ENCODE results near the gene SPON1.
"Not testable (repeated sequence)": the region's sequence is repeated elsewhere in the genome, so short reads cannot be mapped to it uniquely, and the experiment has no call there.

The SPON1 gene

DNA sequence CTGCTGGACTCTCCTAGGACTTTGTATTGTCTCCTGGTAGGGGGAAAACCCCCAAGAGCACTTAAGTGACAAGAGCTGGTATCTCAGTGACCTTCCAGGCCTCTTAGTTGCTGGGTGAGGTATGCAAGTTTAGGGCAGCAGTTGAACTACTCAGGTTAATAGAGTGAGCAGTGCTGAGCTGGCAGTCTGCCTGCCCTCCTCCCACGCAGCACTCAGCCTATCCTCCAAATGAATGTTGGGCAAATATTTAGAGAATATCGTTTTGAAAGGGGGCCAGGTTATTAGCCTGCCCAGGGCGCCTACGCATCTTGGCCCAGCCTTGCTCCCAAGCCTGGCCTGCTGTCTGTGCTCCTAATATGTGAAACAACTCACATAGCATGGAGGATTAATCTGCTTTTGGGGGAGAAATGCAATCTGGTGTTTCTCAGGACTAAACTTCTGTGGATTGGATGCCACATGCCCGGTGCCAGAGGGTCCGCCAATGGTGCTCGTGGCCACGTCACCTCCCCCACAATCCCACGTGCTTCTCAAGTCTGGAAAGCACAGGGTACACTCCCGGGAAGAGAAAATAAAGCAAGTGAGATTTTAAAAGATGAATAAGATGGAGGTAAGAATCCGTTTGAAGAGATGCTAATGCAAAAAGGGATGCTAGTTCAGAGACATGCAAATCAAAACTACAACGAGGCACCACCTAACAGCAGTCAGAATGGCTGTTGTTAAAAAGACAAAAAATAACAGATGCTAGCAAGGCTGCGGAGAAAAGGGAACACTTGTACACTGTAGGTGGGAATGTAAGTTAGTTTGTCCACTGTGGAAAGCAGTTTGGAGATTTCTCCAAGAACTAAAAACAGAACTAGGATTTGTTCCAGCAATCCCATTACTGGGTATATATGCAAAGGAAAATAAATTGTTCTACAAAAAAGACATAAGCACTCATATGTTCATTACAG, 67.7 kb downstream of the SPON1 start:
- no peak overlapping the region for H3K4me3 ChIP-seq (ENCODE audit: low read depth, low read length)
- DNase-seq (ENCODE audit: low read depth), result no peak
- TF ChIP-seq, protein P1, sequence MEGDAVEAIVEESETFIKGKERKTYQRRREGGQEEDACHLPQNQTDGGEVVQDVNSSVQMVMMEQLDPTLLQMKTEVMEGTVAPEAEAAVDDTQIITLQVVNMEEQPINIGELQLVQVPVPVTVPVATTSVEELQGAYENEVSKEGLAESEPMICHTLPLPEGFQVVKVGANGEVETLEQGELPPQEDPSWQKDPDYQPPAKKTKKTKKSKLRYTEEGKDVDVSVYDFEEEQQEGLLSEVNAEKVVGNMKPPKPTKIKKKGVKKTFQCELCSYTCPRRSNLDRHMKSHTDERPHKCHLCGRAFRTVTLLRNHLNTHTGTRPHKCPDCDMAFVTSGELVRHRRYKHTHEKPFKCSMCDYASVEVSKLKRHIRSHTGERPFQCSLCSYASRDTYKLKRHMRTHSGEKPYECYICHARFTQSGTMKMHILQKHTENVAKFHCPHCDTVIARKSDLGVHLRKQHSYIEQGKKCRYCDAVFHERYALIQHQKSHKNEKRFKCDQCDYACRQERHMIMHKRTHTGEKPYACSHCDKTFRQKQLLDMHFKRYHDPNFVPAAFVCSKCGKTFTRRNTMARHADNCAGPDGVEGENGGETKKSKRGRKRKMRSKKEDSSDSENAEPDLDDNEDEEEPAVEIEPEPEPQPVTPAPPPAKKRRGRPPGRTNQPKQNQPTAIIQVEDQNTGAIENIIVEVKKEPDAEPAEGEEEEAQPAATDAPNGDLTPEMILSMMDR (IDR thresholded peaks at IDR 0.05; ENCODE audit: insufficient read depth, low read depth, low read length, missing control alignments), result no peak

DNA sequence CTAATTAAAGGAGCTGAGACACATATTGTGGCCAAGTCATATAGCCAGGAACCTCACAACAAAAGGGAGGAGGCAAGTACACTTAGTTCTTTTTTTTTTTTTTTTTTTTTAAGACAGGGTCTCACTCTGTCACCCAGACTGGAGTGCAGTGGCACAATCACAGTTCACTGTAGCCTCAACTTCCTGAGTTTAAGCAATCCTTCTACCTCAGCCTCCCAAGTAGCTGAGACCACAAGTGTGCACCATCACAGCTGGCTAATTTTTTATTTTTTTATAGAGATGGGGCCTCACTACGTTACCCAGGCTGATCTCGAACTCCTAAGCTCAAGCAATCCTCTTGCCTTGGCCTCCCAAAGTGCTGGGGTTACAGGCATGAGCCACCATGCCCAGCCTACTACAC, 73.0 kb downstream of the SPON1 start:
- not testable (repeated sequence) for DNase-seq (ENCODE audit: low read depth); H3K4me3 ChIP-seq (ENCODE audit: low read depth, low read length)

DNA sequence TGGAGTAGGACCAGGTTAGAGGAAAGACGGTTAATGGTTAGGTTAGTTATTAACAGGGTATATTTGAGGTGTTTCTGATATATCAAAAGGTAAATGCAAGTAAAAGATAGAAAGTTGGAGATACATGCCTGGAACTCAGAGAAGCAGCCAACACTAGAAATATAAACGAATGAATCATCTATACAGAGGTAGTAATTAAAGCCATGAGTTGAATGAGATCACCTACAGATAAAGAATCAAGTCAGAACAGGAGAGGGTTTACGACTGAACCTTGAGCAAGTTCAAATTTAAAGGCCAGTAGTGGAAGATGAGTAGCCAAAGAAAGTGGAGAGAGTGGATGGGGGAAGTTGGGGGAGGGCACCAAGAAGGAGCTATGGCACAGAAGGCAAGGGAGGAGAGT, 73.9 kb downstream of the SPON1 start:
- TF ChIP-seq, protein P1 (IDR thresholded peaks at IDR 0.05; ENCODE audit: insufficient read depth, low read depth, low read length, missing control alignments), result no peak
- DNase-seq (ENCODE audit: low read depth), result no peak
- H3K4me3 ChIP-seq (ENCODE audit: low read depth, low read length), result no peak overlapping the region

DNA sequence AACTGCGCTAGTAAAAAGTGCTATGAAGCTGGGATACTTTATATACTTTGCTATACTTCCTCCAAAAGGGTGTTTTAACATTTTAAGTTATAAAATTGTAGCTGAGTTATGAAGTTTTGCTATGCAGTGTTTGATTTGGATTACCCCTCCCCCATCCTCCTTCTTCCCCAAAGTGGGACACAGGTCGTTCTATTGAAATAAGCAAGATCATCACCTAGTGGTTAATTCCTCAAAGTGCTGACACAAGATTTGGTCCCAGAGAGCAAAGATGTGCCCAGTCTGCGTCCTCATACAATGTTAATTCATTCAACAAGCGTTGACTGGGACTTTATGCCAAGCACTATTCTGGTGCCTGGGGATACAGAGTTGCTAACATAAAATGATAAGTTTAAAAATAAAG, 78.5 kb downstream of the SPON1 start:
- TF ChIP-seq, protein P1 (IDR thresholded peaks at IDR 0.05; ENCODE audit: insufficient read depth, low read depth, low read length, missing control alignments), result no peak
- no peak for DNase-seq (ENCODE audit: low read depth)
- no peak overlapping the region for H3K4me3 ChIP-seq (ENCODE audit: low read depth, low read length)

GRCh38 chr11:14041565-14041964, 79.0 kb downstream of the SPON1 start:
- DNase-seq (ENCODE audit: low read depth), result no peak
- TF ChIP-seq, protein P1 (IDR thresholded peaks at IDR 0.05; ENCODE audit: insufficient read depth, low read depth, low read length, missing control alignments), result no peak

DNA sequence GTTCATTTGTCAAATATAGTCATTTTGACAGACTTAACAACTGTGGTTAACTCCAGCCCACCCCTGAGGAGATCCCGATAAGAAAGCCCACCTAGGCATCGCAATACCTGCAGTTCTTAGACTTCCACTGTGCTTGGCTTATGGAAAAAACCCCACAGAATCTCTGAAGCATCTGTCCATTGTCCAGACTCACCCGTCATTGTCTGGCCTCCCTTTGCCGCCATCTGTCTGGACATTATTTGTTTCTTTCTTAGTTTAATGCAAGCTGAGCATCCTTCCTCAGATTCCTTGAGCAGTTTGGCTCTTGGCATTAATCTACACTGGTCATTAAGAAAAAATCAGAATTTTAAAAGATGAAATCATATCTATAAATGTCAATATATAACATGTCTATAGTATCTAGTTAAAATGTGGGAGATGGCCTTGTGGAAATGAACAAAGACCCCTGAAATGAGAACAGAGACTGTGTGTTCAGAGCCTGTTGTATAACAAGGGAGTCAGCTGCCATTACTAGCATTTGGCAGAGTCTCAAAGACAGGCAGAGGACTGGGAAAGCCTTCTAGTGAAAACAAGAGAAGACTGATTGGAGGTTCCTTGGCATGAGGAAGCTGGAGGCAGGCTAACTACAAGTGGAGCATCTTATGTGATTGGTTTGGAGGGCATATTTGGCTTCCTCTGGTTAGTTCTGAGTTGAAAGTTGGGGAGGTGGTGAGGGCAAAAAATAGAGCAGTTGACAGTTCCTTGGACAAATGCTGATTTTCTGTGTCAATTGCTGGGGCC, 80.4 kb downstream of the SPON1 start:
- TF ChIP-seq, protein P1 (IDR thresholded peaks at IDR 0.05; ENCODE audit: insufficient read depth, low read depth, low read length, missing control alignments), result no peak
- DNase-seq (ENCODE audit: low read depth), result no peak

More at GRCh38 chr11:14041565-14041964, 79.0 kb downstream of the SPON1 start:
- H3K4me3 ChIP-seq (ENCODE audit: low read depth, low read length), result no peak overlapping the region

GRCh38 chr11:14044916-14045315, 82.4 kb downstream of the SPON1 start:
- H3K4me3 ChIP-seq (ENCODE audit: low read depth, low read length), result no peak overlapping the region
- no peak for DNase-seq (ENCODE audit: low read depth)
- TF ChIP-seq, protein P1 (IDR thresholded peaks at IDR 0.05; ENCODE audit: insufficient read depth, low read depth, low read length, missing control alignments), result no peak

More for the DNA sequence above, 80.4 kb downstream of the SPON1 start:
- no peak overlapping the region for H3K4me3 ChIP-seq (ENCODE audit: low read depth, low read length)

Measured in GM12865 (cell line).